Fibroblast of skin of scalp (primary cell): ENCODE measurements around the gene LAMB4.
A peak's percentile ranks its signal among the peaks of the same experiment; 100 is the strongest.

Experiments used
- DNase-seq: peaks from one replicate; pipeline ENCODE4 v3.0.0-alpha.2; 2013

LAMB4 gene

GRCh38 chr7:108140671-108141070 is 10.5 kb upstream of the LAMB4 start:
- DNase-seq = no peak

GRCh38 chr7:108138911-108139310 is 8.8 kb upstream of the LAMB4 start:
- peak; percentile 78 for DNase-seq

GRCh38 chr7:108137993-108138392 is 7.8 kb upstream of the LAMB4 start:
- no peak for DNase-seq

- DNase-seq = no peak
Observed at GRCh38 chr7:108137040-108137439, 6.9 kb upstream of the LAMB4 start.

- DNase-seq = no peak
Observed at GRCh38 chr7:108136191-108136688, 6.1 kb upstream of the LAMB4 start.

- no peak for DNase-seq
Observed at GRCh38 chr7:108135446-108136190, 5.5 kb upstream of the LAMB4 start.

- peak; percentile 15 for DNase-seq
Observed at GRCh38 chr7:108134486-108134885, 4.3 kb upstream of the LAMB4 start.

GRCh38 chr7:108132551-108133265 is 2.5 kb upstream of the LAMB4 start:
- DNase-seq = no peak

- DNase-seq = peak; percentile 36
Observed at GRCh38 chr7:108129018-108129965, 869 bp downstream of the LAMB4 start.

GRCh38 chr7:108128514-108128913 is 1.6 kb downstream of the LAMB4 start:
- DNase-seq = no peak

GRCh38 chr7:108127461-108127860 is 2.7 kb downstream of the LAMB4 start:
- DNase-seq = no peak

GRCh38 chr7:108124820-108125219 is 5.3 kb downstream of the LAMB4 start:
- DNase-seq = no peak

- no peak for DNase-seq
Observed at GRCh38 chr7:108122181-108122580, 8.0 kb downstream of the LAMB4 start.

GRCh38 chr7:108120933-108121332 is 9.2 kb downstream of the LAMB4 start:
- DNase-seq = no peak

GRCh38 chr7:108120196-108120595 is 10.0 kb downstream of the LAMB4 start:
- no peak for DNase-seq

- DNase-seq = no peak
Observed at GRCh38 chr7:108118959-108119358, 11.2 kb downstream of the LAMB4 start.

GRCh38 chr7:108114117-108114841 is 15.9 kb downstream of the LAMB4 start:
- no peak for DNase-seq

GRCh38 chr7:108112683-108113082 is 17.5 kb downstream of the LAMB4 start:
- no peak for DNase-seq

- no peak for DNase-seq
Observed at GRCh38 chr7:108109221-108109908, 20.8 kb downstream of the LAMB4 start.

GRCh38 chr7:108108131-108108530 is 22.0 kb downstream of the LAMB4 start:
- no peak for DNase-seq

GRCh38 chr7:108104324-108104723 is 25.8 kb downstream of the LAMB4 start:
- no peak for DNase-seq
